GM10248 (cell line): ENCODE data around the gene LRCH1.

ENCODE experiments used
- CTCF ChIA-PET: fragments of 300-600 bp; sonication (Branson Sonifier 250); formaldehyde crosslinking; extraction: SDS; loops from one replicate; lab custom pipeline; 2021; ENCODE audit warnings: antibody characterized with exemption; lab: Yijun Ruan, JAX
- POLR2A ChIA-PET: fragments of 350-650 bp; sonication (Branson Sonifier 250); formaldehyde crosslinking; extraction: SDS; loops from one replicate; lab custom pipeline; 2020; ENCODE audit warnings: antibody characterized with exemption; lab: Yijun Ruan, JAX
- DNase-seq: peaks from one replicate; pipeline ENCODE4 v3.0.0; 2012; ENCODE audit errors: extremely low spot score
- CTCF ChIP-seq: IDR thresholded peaks from 2 replicates; pipeline ENCODE4 v1.5.1; 2012; ENCODE audit warnings: mild to moderate bottlenecking, low read depth; ENCODE audit errors: extremely low read depth, missing control alignments, control extremely low read depth

Gene LRCH1

GRCh38 chr13:46685006-46685730, 132.2 kb downstream of the LRCH1 start:
- ChIA-PET CTCF (interaction anchor here (0.9 to 1.6 kb wide), 5 partner anchors 9 to 133 kb away, joined by 3 to 6 read pairs (median 4); no protein-coding TSS in a partner anchor), POLR2A (no interaction called here)
- no peak for DNase-seq
- no peak for TF ChIP-seq CTCF

- TF ChIP-seq CTCF, result no peak
- ChIA-PET POLR2A (no interaction called here), CTCF (interaction anchor here (2.9 kb wide), 1 partner anchor 135 kb away, joined by 6 read pairs; no protein-coding TSS in a partner anchor)
- no peak for DNase-seq
Observed at GRCh38 chr13:46686171-46686570, 133.2 kb downstream of the LRCH1 start.

- DNase-seq, result no peak
- CTCF ChIA-PET, result interaction anchor here (1.5 to 2.9 kb wide), 2 partner anchors 10 to 136 kb away, joined by 3 to 6 read pairs; no protein-coding TSS in a partner anchor
- TF ChIP-seq CTCF, result no peak
- POLR2A ChIA-PET, result no interaction called here
Observed at GRCh38 chr13:46687810-46688209, 134.8 kb downstream of the LRCH1 start.

GRCh38 chr13:46688306-46688705, 135.3 kb downstream of the LRCH1 start:
- CTCF ChIA-PET, result interaction anchor here (1.5 to 2.9 kb wide), 2 partner anchors 10 to 137 kb away, joined by 3 to 6 read pairs; no protein-coding TSS in a partner anchor
- POLR2A ChIA-PET, result no interaction called here
- no peak for TF ChIP-seq CTCF
- DNase-seq, result no peak

GRCh38 chr13:46698014-46698413, 145.0 kb downstream of the LRCH1 start:
- TF ChIP-seq CTCF, result no peak
- ChIA-PET CTCF (interaction anchor here (0.7 to 1.4 kb wide), 3 partner anchors 9 to 12 kb away, joined by 3 read pairs; no protein-coding TSS in a partner anchor), POLR2A (no interaction called here)
- no peak for DNase-seq

- ChIA-PET POLR2A (interaction anchor here (0.6 kb wide), 1 partner anchor 203 kb away, joined by 5 read pairs; no protein-coding TSS in a partner anchor), CTCF (interaction anchor here (0.8 to 1.4 kb wide), 6 partner anchors 8 to 107 kb away, joined by 3 read pairs; no protein-coding TSS in a partner anchor)
- no peak for DNase-seq
- TF ChIP-seq CTCF, result no peak
Observed at GRCh38 chr13:46698910-46699460, 146.0 kb downstream of the LRCH1 start.
